GM12878 (cell line): Measurements from ENCODE around the gene PMM2. TPM values are rescaled to one million over a fixed set of nuclear protein-coding genes. Genes with fewer than 3 reads are reported as not detected.

Experiments used
- ATAC-seq: fragments of 200-7000 bp; cut with Tn5 transposase; 3 replicates; pipeline ENCODE4 v1.9.1; 2020; ENCODE audit warnings: mild to moderate bottlenecking, moderate library complexity
- BruUV-seq: library from RNA; stranded (reverse); fragments of 400-500 nt; replicated peaks from 2 replicates; lab custom pipeline; 2021; lab: Mats Ljungman, UMichigan
- CTCF ChIA-PET: fragments of 300-600 bp; sonication (Branson Sonifier 250); formaldehyde crosslinking; extraction: SDS; loops from one replicate; lab custom pipeline; 2021; ENCODE audit warnings: inconsistent platforms; lab: Yijun Ruan, JAX
- POLR2A ChIA-PET: fragments of 350-600 bp; formaldehyde crosslinking; extraction: SDS; loops from one replicate; lab custom pipeline; 2021; ENCODE audit warnings: inconsistent platforms; lab: Charles Lee
- RAD21 ChIA-PET: fragments of 300-600 bp; sonication (Branson Sonifier 250); formaldehyde crosslinking; loops from one replicate; lab custom pipeline; 2023; ENCODE audit warnings: antibody characterized with exemption; ENCODE audit not compliant: unreplicated experiment; lab: Charles Lee
- SMC1A ChIA-PET: fragments of 300-600 bp; sonication (Branson Sonifier 250); formaldehyde crosslinking; loops from one replicate; lab custom pipeline; 2023; ENCODE audit not compliant: unreplicated experiment, uncharacterized antibody; lab: Charles Lee
- DNase-seq: peaks from one replicate; pipeline ENCODE4 v3.0.0-alpha.2; 2011; ENCODE audit warnings: low read depth, low spot score
- FAIRE-seq: peaks from 3 replicates; lab custom pipeline; 2011; peaks lifted over from hg19 to GRCh38; lab: Jason Lieb, UNC
- H2AFZ ChIP-seq: 2 replicates; pipeline ENCODE4 v1.6.0; 2011; ENCODE audit warnings: low read depth, low read length, control low read depth; ENCODE audit not compliant: control insufficient read depth
- H3K27ac ChIP-seq: 2 replicates; pipeline ENCODE4 v1.5.1; 2011; ENCODE audit warnings: control low read depth; ENCODE audit not compliant: control insufficient read depth, insufficient read depth
- H3K27me3 ChIP-seq, 2 experiments: replicated peaks in 1 of 2; 2 replicates each; pipeline versions ENCODE4 v1.6.0 to v1.6.1; 2011; ENCODE audit warnings: low read length in 1 of 2; ENCODE audit not compliant: control insufficient read depth in 2 of 2, insufficient read depth in 2 of 2
- H3K36me3 ChIP-seq, 2 experiments: 2 replicates each; pipeline ENCODE4 v1.5.1; 2011; ENCODE audit warnings: low read length in 1 of 2; ENCODE audit not compliant: control insufficient read depth in 2 of 2, insufficient read depth in 2 of 2
- H3K4me1 ChIP-seq: 2 replicates; pipeline ENCODE4 v1.6.1; 2011; ENCODE audit warnings: mild to moderate bottlenecking, low read length, moderate library complexity, mixed read lengths; ENCODE audit not compliant: control insufficient read depth, insufficient read depth
- H3K4me2 ChIP-seq: 2 replicates; pipeline ENCODE4 v1.6.0; 2011; ENCODE audit warnings: control low read depth; ENCODE audit not compliant: control insufficient read depth, insufficient read depth
- H3K4me3 ChIP-seq: fragments of 200-600 bp; sonication (generic); 2 replicates; pipeline ENCODE4 v1.5.1; 2016
- H3K79me2 ChIP-seq: 2 replicates; pipeline ENCODE4 v1.6.0; 2011; ENCODE audit warnings: low read length; ENCODE audit not compliant: control insufficient read depth, insufficient read depth
- H3K9ac ChIP-seq: 2 replicates; pipeline ENCODE4 v1.8.0; 2011; ENCODE audit warnings: low read length, control low read depth, mixed read lengths; ENCODE audit not compliant: control insufficient read depth, insufficient read depth
- H3K9me3 ChIP-seq: replicated peaks from 3 replicates; pipeline ENCODE4 v1.5.1; 2011; ENCODE audit warnings: mild to moderate bottlenecking, low read length; ENCODE audit not compliant: control insufficient read depth, insufficient read depth
- H4K20me1 ChIP-seq: 2 replicates; pipeline ENCODE4 v1.6.0; 2011; ENCODE audit not compliant: control insufficient read depth, insufficient read depth
- BHLHE40 ChIP-seq, 2 experiments: fragments of 450-650 bp in 1 of 2; IDR thresholded peaks; 2 replicates each; pipeline ENCODE4 v1.6.1; 2011 to 2017; ENCODE audit warnings: low read depth in 2 of 2, borderline replicate concordance in 1 of 2, improper control_type of control experiment in 1 of 2, low read length in 1 of 2, mild to moderate bottlenecking in 1 of 2
- HCFC1 ChIP-seq: fragments of 150-350 bp; IDR thresholded peaks from 2 replicates; pipeline ENCODE4 v1.6.1; 2014; ENCODE audit warnings: low read length
- MXI1 ChIP-seq: fragments of 150-350 bp; IDR thresholded peaks from 2 replicates; pipeline ENCODE4 v1.6.1; 2011; ENCODE audit warnings: low read depth, mild to moderate bottlenecking, inconsistent platforms, low read length, improper control_type of control experiment
- NR2C2 ChIP-seq: IDR thresholded peaks from 2 replicates; pipeline ENCODE4 v1.6.1; 2011; ENCODE audit warnings: borderline replicate concordance, low read depth; ENCODE audit not compliant: control insufficient read depth, insufficient read length
- POLR2AphosphoS5 ChIP-seq: IDR thresholded peaks from 2 replicates; pipeline ENCODE4 v1.6.1; 2011; ENCODE audit warnings: mild to moderate bottlenecking, low read length, inconsistent platforms
- WGBS: methylation state at CpG from one replicate; pipeline ENCODE4 v1.1.6; 2016; ENCODE audit warnings: low lambda C conversion rate; ENCODE audit not compliant: insufficient replicate concordance, insufficient coverage; ENCODE audit errors: missing lambda C conversion rate; 5-methylcytosine and 5-hydroxymethylcytosine counted together
- in situ Hi-C: fragments of 300-500 bp; cut with MboI; formaldehyde crosslinking; loops from 9 replicates; pipeline ENCODE4 v1.14.3; 2018; ENCODE audit warnings: mixed read lengths
- intact Hi-C: fragments of 100-400 bp; cut with micrococcal nuclease; formaldehyde crosslinking; loops from one replicate; pipeline ENCODE4 v1.14.2; 2022; ENCODE audit not compliant: unreplicated experiment
- polyA plus RNA-seq, 11 experiments: library from polyadenylated mRNA; depleted of rRNA in 4 of 11; unstranded in 6 of 11; stranded (reverse) in 5 of 11; fragments of >200 nt; fragmentation: Nextera tagmentation in 4 of 11; fragmentation: Illumina TruSeq in 1 of 11; extraction: Ambion mirVana in 4 of 11; extraction: Trizol in 1 of 11; gene quantifications; 1 replicate in 1 of 11; 2 replicates in 10 of 11; pipeline versions ENCODE4 v1.2.1 to v1.2.3, GENCODE V29; 2011 to 2016; ENCODE audit warnings: inconsistent platforms in 2 of 11, missing spikeins in 2 of 11, low read depth in 1 of 11
- total RNA-seq, 4 experiments: library from RNA; depleted of rRNA in 3 of 4; stranded (reverse); fragments of >200 nt in 3 of 4; fragmentation: Illumina TruSeq in 1 of 4; extraction: Trizol in 1 of 4; gene quantifications; 2 replicates each; pipeline versions ENCODE4 v1.2.1 to v1.2.3, GENCODE V29; 2013 to 2021
- TF ChIP-seq, protein P1 (sequence below): fragments of 450-650 bp; IDR thresholded peaks from 2 replicates; pipeline ENCODE4 v1.6.1; 2016; ENCODE audit warnings: mild to moderate bottlenecking

The PMM2 gene
- total and polyA plus RNA-seq, 10 of the 15 experiments (the other 5 are each of a cell fraction or from before 2014, with no cell fraction given): 22.6 to 69.4 (median 52.3) TPM

DNA sequence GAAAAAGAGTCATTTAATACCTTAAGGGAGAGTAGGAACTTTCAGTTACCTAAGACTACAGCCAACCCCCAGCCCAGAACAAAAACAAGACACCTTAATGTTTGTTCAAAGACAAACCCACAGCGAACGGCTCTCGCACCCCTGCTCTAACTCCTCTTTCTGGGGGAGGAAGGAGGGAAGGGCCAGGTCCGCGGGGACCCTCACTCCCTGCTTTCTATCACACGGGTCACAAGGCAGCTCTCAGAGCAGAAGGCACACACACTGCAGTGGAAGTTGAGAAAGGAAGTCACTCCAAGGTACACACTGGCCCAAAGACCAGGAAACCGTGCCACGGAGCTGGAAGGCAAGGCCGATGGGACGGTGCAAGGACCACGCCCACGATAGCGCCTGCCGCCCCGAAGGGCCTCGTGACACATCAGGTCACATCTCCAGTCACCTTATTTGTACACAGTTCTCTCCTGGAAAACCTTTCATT, 94.5 kb downstream of the PMM2 start (continued):
- TF ChIP-seq, protein P1, sequence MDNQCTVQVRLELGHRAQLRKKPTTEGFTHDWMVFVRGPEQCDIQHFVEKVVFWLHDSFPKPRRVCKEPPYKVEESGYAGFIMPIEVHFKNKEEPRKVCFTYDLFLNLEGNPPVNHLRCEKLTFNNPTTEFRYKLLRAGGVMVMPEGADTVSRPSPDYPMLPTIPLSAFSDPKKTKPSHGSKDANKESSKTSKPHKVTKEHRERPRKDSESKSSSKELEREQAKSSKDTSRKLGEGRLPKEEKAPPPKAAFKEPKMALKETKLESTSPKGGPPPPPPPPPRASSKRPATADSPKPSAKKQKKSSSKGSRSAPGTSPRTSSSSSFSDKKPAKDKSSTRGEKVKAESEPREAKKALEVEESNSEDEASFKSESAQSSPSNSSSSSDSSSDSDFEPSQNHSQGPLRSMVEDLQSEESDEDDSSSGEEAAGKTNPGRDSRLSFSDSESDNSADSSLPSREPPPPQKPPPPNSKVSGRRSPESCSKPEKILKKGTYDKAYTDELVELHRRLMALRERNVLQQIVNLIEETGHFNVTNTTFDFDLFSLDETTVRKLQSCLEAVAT: no peak
- peak; percentile 48 for TF ChIP-seq POLR2AphosphoS5
- TF ChIP-seq MXI1: no peak; the same call in 1 of the 2 replicates
- TF ChIP-seq HCFC1: 0 out of 2 replicates have a peak, but pooled peaks have one; percentile 9

DNA sequence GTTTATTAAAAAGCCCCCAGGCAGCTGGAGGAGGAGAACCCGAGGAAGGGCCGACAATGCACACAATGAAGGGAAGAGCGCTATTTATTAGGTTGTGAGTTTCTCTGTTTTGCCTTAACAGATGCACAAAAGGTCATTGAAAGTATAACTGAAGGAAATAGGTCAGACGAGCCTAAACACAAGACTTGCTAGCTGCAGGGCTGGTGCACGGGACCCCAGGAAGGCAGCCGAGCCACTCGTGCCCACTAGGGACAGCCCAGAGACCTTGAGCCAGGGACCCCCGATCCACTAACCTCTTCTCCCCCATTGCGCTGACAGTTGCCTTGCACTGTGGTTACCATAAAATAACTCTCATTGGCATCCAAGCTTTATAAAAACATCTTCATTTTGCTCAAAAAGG, 95.8 kb downstream of the PMM2 start:
- peaks cover 3% of the 10 kb centered on the region; the same call in 2 of the 3 replicates for H3K9me3 ChIP-seq
- H3K27me3 ChIP-seq: no peaks in the 10 kb centered on the region
- CTCF ChIA-PET: interaction anchor here (0.5 to 4.4 kb wide), 9 partner anchors 10 to 241 kb away, joined by 3 to 43 read pairs (median 3); no protein-coding TSS in a partner anchor
- H3K79me2 ChIP-seq: peaks cover 10% of the 10 kb centered on the region
- ATAC-seq (no peak), FAIRE-seq (no peak), DNase-seq (no peak)
- H3K9ac ChIP-seq: no peak overlapping the region
- SMC1A ChIA-PET: interaction anchor here (0.7 to 3.9 kb wide), 8 partner anchors 25 to 246 kb away, joined by 3 to 16 read pairs (median 4); partner anchors contain the start of gene CARHSP1
- H4K20me1 ChIP-seq: no peaks in the 10 kb centered on the region
- peaks cover 36 to 45% of the 10 kb centered on the region in 2 experiments for H3K36me3 ChIP-seq
- intact Hi-C loops (loop anchor here (5.0 kb wide), 1 partner anchor 96 kb away; the partner anchor contains the start of genes PMM2 and TMEM186), in situ Hi-C loops (no loop called here)
- H2AFZ ChIP-seq: no peak overlapping the region
- H3K4me2 ChIP-seq: peak overlapping the region; percentile 94; the same call in 1 of the 2 replicates
- POLR2A ChIA-PET: interaction anchor here (0.7 to 0.9 kb wide), 3 partner anchors 9 to 68 kb away, joined by 3 read pairs; no protein-coding TSS in a partner anchor
- no TSS peak for BruUV-seq
- H3K4me3 ChIP-seq: peak overlapping the region; percentile 50; the same call in 1 of the 2 replicates
- RAD21 ChIA-PET: interaction anchor here (1.0 to 4.4 kb wide), 8 partner anchors 22 to 241 kb away, joined by 3 to 30 read pairs (median 6); partner anchors contain the start of gene CARHSP1
- H3K4me1 ChIP-seq: peaks cover 49% of the 10 kb centered on the region
- WGBS: 94% methylated on average over 9 of the region's 9 CpGs
- TF ChIP-seq NR2C2: no peak
- peak in 1 of 2 experiments; percentile 4; a peak in 1 of 4 replicates for TF ChIP-seq BHLHE40 (IDR thresholded peaks at IDR 0.05; ENCODE audit: borderline replicate concordance in 1 of 2, low read depth in 2 of 2, low read length in 1 of 2)
- peak overlapping the region; percentile 95 for H3K27ac ChIP-seq
